Psoas muscle (tissue), 8 donors: ENCODE data around the gene DPP4. TPM values are rescaled to one million over a fixed set of nuclear protein-coding genes. Genes with fewer than 3 reads are reported as not detected.

Experiments
- ATAC-seq, 4 donors: fragments of 200-7000 bp; cut with Tn5 transposase; one replicate each; pipeline ENCODE4 v1.9.1; 2020; ENCODE audit warnings: moderate library complexity in 3 of 4, mild to moderate bottlenecking in 2 of 4
- DNase-seq, 2 donors: peaks; one replicate each; pipeline ENCODE4 v3.0.0-alpha.2; 2020
- H3K27ac ChIP-seq: fragments of 200-600 bp; one replicate; pipeline ENCODE4 v1.8.0; 2022
- H3K27me3 ChIP-seq, 3 donors: fragments of 200-600 bp in 1 of 3; one replicate each; pipeline versions ENCODE4 v1.6.1 to v1.8.0; 2013 to 2022; ENCODE audit warnings: low read length in 2 of 3, mild to moderate bottlenecking in 2 of 3, moderate library complexity in 1 of 3; ENCODE audit not compliant: insufficient read depth in 3 of 3
- H3K36me3 ChIP-seq, 2 donors: fragments of 200-600 bp in 1 of 2; one replicate each; pipeline versions ENCODE4 v1.6.1 to v1.8.0; 2013 to 2022; ENCODE audit warnings: low read depth in 1 of 2, mild to moderate bottlenecking in 1 of 2, moderate library complexity in 1 of 2; ENCODE audit not compliant: insufficient read depth in 1 of 2
- H3K4me1 ChIP-seq: fragments of 200-600 bp; one replicate; pipeline ENCODE4 v1.8.0; 2022
- H3K4me3 ChIP-seq: fragments of 200-600 bp; one replicate; pipeline ENCODE4 v1.8.0; 2022; ENCODE audit warnings: mild to moderate bottlenecking
- H3K9me3 ChIP-seq: fragments of 200-600 bp; one replicate; pipeline ENCODE4 v1.8.0; 2022
- CTCF ChIP-seq: fragments of 200-600 bp; IDR thresholded peaks from one replicate; pipeline ENCODE4 v1.8.0; 2022; ENCODE audit warnings: antibody characterized with exemption
- WGBS, 3 donors: extraction: QIAGEN DNeasy Blood & Tissue Kit; methylation state at CpG; one replicate each; pipeline versions ENCODE4 v1.1.6 to v1.1.7; 2013; 5-methylcytosine and 5-hydroxymethylcytosine counted together
- intact Hi-C, 2 donors: fragments of 100-400 bp; cut with DNase I; formaldehyde crosslinking; loops; one replicate each; pipeline versions ENCODE4 v1.11.0 to v1.14.2; 2022
- polyA plus RNA-seq, 3 donors: library from polyadenylated mRNA; stranded (reverse); fragments of 200-250 nt; gene quantifications; one replicate each; pipeline ENCODE4 v1.2.3, GENCODE V29; 2013
- total RNA-seq, 4 donors: library from RNA; stranded (reverse); fragmentation: NEBNext Ultra II Directional in 2 of 4; extraction: Animal tissue kit (Norgen Biotek cat#: 25700) in 2 of 4; gene quantifications; one replicate each; pipeline versions ENCODE4 v1.2.1 to v1.2.4, GENCODE V29; 2021 to 2023
- donor health status: healthy with polysubstance abuse.
- donor health status: DM: no; HTN: no; CAD: no; lungs with moderate emphysema.
- donor health status: Bipolar disorder and iron deficiency.
- donor health status: healthy.
- donor health status: DM: yes; HTN: yes; CAD: no.
- donor health status: DM: no; HTN: no; CAD: no.
- donor health status: DM: no; HTN: no; CAD: no.
- donor health status: DM: yes; HTN: yes; CAD: no.

Gene DPP4
- total and polyA plus RNA-seq, 7 donors, result 0.25 to 3.1 (median 0.80) TPM

- peaks cover 2 to 14% (median 3%) of the 10 kb centered on the region in 3 donors for H3K27me3 ChIP-seq
- intact Hi-C loops, result no loop called here
- no peaks in the 10 kb centered on the region for H3K36me3 ChIP-seq
- no peak overlapping the region for H3K27ac ChIP-seq
- no peak for ATAC-seq
- TF ChIP-seq CTCF, result no peak
- 81 to 91% (median 86%) methylated on average over 2 of the region's 2 CpGs for WGBS, 3 donors
- H3K4me1 ChIP-seq, result no peaks in the 10 kb centered on the region
- H3K4me3 ChIP-seq, result no peak overlapping the region
- no peak for DNase-seq
- H3K9me3 ChIP-seq, result no peaks in the 10 kb centered on the region
Observed at GRCh38 chr2:162071001-162071400, 3.0 kb downstream of the DPP4 start.

- DNase-seq (no peak), ATAC-seq (no peak)
- intact Hi-C loops, result no loop called here
- 28 to 38% (median 29%) methylated on average over 2 of the region's 2 CpGs for WGBS, 3 donors
- H3K4me3 ChIP-seq, result no peak overlapping the region
- H3K27me3 ChIP-seq, result peaks cover 2 to 14% (median 3%) of the 10 kb centered on the region in 3 donors
- no peaks in the 10 kb centered on the region for H3K4me1 ChIP-seq
- no peaks in the 10 kb centered on the region for H3K36me3 ChIP-seq
- no peaks in the 10 kb centered on the region for H3K9me3 ChIP-seq
- TF ChIP-seq CTCF, result no peak
- no peak overlapping the region for H3K27ac ChIP-seq
Observed at GRCh38 chr2:162070228-162070936, 3.6 kb downstream of the DPP4 start.

- no peak for ATAC-seq
- Histone ChIP-seq H3K4me3 (no peak overlapping the region), H3K9me3 (no peaks in the 10 kb centered on the region), H3K36me3 (no peaks in the 10 kb centered on the region), H3K4me1 (no peaks in the 10 kb centered on the region), H3K27me3 (peaks cover 2 to 7% (median 3%) of the 10 kb centered on the region in 3 donors), H3K27ac (no peak overlapping the region)
- 69 to 73% (median 73%) methylated on average over 4 of the region's 4 CpGs for WGBS, 3 donors
- intact Hi-C loops, result no loop called here
- no peak for DNase-seq
- TF ChIP-seq CTCF, result no peak
Observed at GRCh38 chr2:162069267-162069903, 4.6 kb downstream of the DPP4 start.

GRCh38 chr2:162067596-162067995, 6.4 kb downstream of the DPP4 start:
- ATAC-seq (no peak), DNase-seq (no peak)
- peaks cover 0 to 2% (median 0%) of the 10 kb centered on the region in 3 donors for H3K27me3 ChIP-seq
- 67 to 86% (median 85%) methylated on average over 1 of the region's 1 CpG for WGBS, 3 donors
- intact Hi-C loops, result no loop called here
- H3K27ac ChIP-seq, result no peak overlapping the region
- no peak for TF ChIP-seq CTCF
- H3K4me1 ChIP-seq, result no peaks in the 10 kb centered on the region
- no peak overlapping the region for H3K4me3 ChIP-seq
- no peaks in the 10 kb centered on the region for H3K36me3 ChIP-seq
- H3K9me3 ChIP-seq, result no peaks in the 10 kb centered on the region
